ENCODE measurements around the gene NRIP2. TPM values are rescaled to one million over a fixed set of nuclear protein-coding genes. Genes with fewer than 3 reads are reported as not detected.

NRIP2 gene
- total and polyA plus RNA-seq, 2 experiments from 2014 or later, result 0.95 TPM; not detected in 1

- H3K4me1 ChIP-seq (ENCODE audit: insufficient read depth), result peaks cover 2% of the 10 kb centered on the region
- no peak for TF ChIP-seq EZH2 (IDR thresholded peaks at IDR 0.05; ENCODE audit: borderline replicate concordance)
- TF ChIP-seq CTCF (IDR thresholded peaks at IDR 0.05; ENCODE audit: poor library complexity), result no peak
- TF ChIP-seq EZH2phosphoT487 (IDR thresholded peaks at IDR 0.05; ENCODE audit: low read depth, severe bottlenecking, unreplicated experiment), result no peak
- H3K4me3 ChIP-seq, result no peak overlapping the region
- H3K27me3 ChIP-seq, result no peaks in the 10 kb centered on the region
- H4K20me1 ChIP-seq (ENCODE audit: insufficient read depth, poor library complexity, severe bottlenecking), result no peaks in the 10 kb centered on the region
- no peak overlapping the region for H2AFZ ChIP-seq
- no peaks in the 10 kb centered on the region for H3K36me3 ChIP-seq (replicated peaks; ENCODE audit: insufficient read depth, low read depth)
- WGBS (ENCODE audit: low lambda C conversion rate, missing lambda C conversion rate), result 87% methylated on average over 7 of the region's 7 CpGs
- peak overlapping the region; percentile 31 for H3K27ac ChIP-seq
- H3K9me3 ChIP-seq (ENCODE audit: low read depth), result no peaks in the 10 kb centered on the region
- no peaks in the 10 kb centered on the region for H3K79me2 ChIP-seq
- H3K9me2 ChIP-seq (replicated peaks; ENCODE audit: insufficient read depth), result no peaks in the 10 kb centered on the region
- no peak for DNase-seq (ENCODE audit: low spot score)
- no peak overlapping the region for H3K4me2 ChIP-seq
Measured at GRCh38 chr12:2803635-2804392, 31.0 kb downstream of the NRIP2 start.

DNA sequence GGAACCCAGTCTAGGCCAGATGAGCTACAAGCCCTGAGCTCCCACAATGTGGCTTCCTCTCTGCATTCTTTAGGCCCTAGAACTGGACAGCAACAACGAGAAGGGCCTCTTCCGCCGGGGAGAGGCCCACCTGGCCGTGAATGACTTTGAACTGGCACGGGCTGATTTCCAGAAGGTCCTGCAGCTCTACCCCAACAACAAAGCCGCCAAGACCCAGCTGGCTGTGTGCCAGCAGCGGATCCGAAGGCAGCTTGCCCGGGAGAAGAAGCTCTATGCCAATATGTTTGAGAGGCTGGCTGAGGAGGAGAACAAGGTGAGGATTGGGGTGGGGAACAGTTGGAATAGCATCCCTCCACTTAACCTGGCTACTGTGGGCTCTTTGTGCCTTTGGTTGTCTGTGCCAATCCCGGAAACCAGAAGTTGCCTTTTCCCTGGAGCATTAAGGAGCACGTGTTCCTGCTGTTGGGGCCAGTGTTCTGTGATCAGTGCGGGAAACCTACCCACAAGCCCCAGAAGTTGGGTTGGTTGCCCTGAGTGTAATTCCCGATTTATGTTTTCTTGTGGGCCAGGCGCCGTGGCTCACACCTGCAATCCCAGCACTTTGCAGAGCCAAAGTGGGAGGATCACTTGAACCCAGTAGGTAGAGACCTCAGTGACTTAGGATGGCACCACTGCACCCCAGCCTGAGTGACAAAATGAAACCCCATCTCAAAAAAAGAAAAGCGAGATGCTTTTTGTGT lies 33.6 kb downstream of the NRIP2 start:
- TF ChIP-seq EZH2 (IDR thresholded peaks at IDR 0.05; ENCODE audit: borderline replicate concordance) (no peak), EZH2phosphoT487 (IDR thresholded peaks at IDR 0.05; ENCODE audit: low read depth, severe bottlenecking, unreplicated experiment) (no peak), CTCF (IDR thresholded peaks at IDR 0.05; ENCODE audit: poor library complexity) (no peak)
- Histone ChIP-seq H2AFZ (no peak overlapping the region), H3K9me3 (ENCODE audit: low read depth) (no peaks in the 10 kb centered on the region), H3K4me3 (no peak overlapping the region), H3K9me2 (replicated peaks; ENCODE audit: insufficient read depth) (no peaks in the 10 kb centered on the region), H3K27me3 (no peaks in the 10 kb centered on the region), H3K27ac (no peak overlapping the region), H4K20me1 (ENCODE audit: insufficient read depth, poor library complexity, severe bottlenecking) (peaks cover 21% of the 10 kb centered on the region), H3K4me1 (ENCODE audit: insufficient read depth) (peaks cover 6% of the 10 kb centered on the region), H3K4me2 (no peak overlapping the region), H3K36me3 (replicated peaks; ENCODE audit: insufficient read depth, low read depth) (no peaks in the 10 kb centered on the region), H3K79me2 (peaks cover 24% of the 10 kb centered on the region)
- 94% methylated on average over 16 of the region's 16 CpGs for WGBS (ENCODE audit: low lambda C conversion rate, missing lambda C conversion rate)
- DNase-seq (ENCODE audit: low spot score), result no peak

DNA sequence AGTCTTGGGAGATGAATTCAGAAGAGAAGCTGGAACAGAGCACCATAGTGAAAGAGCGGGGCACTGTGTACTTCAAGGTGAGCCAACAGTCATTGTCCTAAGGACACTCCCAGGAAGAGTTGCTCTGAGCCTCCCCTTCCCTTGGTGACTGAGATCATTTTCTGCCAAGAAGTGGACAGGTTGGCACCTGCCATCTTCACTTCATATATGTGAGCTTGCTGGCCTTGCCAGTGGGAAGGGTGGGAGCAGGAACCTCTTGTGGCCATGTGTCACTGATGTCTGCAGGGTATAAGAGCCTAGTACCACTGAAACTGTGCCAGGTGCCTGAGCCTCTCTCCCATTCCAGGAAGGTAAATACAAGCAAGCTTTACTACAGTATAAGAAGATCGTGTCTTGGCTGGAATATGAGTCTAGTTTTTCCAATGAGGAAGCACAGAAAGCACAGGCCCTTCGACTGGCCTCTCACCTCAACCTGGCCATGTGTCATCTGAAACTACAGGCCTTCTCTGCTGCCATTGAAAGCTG lies 34.7 kb downstream of the NRIP2 start:
- Histone ChIP-seq H3K9me2 (replicated peaks; ENCODE audit: insufficient read depth) (no peaks in the 10 kb centered on the region), H4K20me1 (ENCODE audit: insufficient read depth, poor library complexity, severe bottlenecking) (peaks cover 25% of the 10 kb centered on the region), H2AFZ (no peak overlapping the region), H3K27me3 (no peaks in the 10 kb centered on the region), H3K4me2 (no peak overlapping the region), H3K4me1 (ENCODE audit: insufficient read depth) (peaks cover 6% of the 10 kb centered on the region), H3K27ac (no peak overlapping the region), H3K79me2 (peaks cover 28% of the 10 kb centered on the region), H3K9me3 (ENCODE audit: low read depth) (no peaks in the 10 kb centered on the region), H3K36me3 (replicated peaks; ENCODE audit: insufficient read depth, low read depth) (no peaks in the 10 kb centered on the region), H3K4me3 (no peak overlapping the region)
- WGBS (ENCODE audit: low lambda C conversion rate, missing lambda C conversion rate), result 98% methylated on average over 3 of the region's 3 CpGs
- DNase-seq (ENCODE audit: low spot score), result no peak
- TF ChIP-seq EZH2phosphoT487 (IDR thresholded peaks at IDR 0.05; ENCODE audit: low read depth, severe bottlenecking, unreplicated experiment) (no peak), CTCF (IDR thresholded peaks at IDR 0.05; ENCODE audit: poor library complexity) (no peak), EZH2 (IDR thresholded peaks at IDR 0.05; ENCODE audit: borderline replicate concordance) (no peak)
